GM12891 (cell line): ENCODE results near the gene PRMT7.

Experiments
- DNase-seq: peaks from one replicate; pipeline ENCODE4 v3.0.0; 2011; ENCODE audit warnings: low spot score; ENCODE audit not compliant: insufficient read length
- FAIRE-seq: peaks from 2 replicates; lab custom pipeline; 2011; peaks lifted over from hg19 to GRCh38; lab: Jason Lieb, UNC
- PAX5 ChIP-seq: IDR thresholded peaks from 2 replicates; pipeline ENCODE4 v1.6.1; 2011; ENCODE audit warnings: low read length, moderate library complexity, mild to moderate bottlenecking; ENCODE audit not compliant: insufficient read depth, severe bottlenecking
- POLR2A ChIP-seq: IDR thresholded peaks from 2 replicates; pipeline ENCODE4 v1.6.1; 2011; ENCODE audit warnings: low read depth, low read length, control low read depth
- POLR2AphosphoS5 ChIP-seq: IDR thresholded peaks from 2 replicates; pipeline ENCODE4 v1.6.1; 2011; ENCODE audit warnings: low read depth, low read length, control low read depth
- POU2F2 ChIP-seq: IDR thresholded peaks from 2 replicates; pipeline ENCODE4 v1.6.1; 2011; ENCODE audit warnings: low read depth, mild to moderate bottlenecking, control low read depth, low read length, moderate library complexity
- SPI1 ChIP-seq: IDR thresholded peaks from 2 replicates; pipeline ENCODE4 v1.6.1; 2011; ENCODE audit warnings: low read depth, low read length, control low read depth
- TAF1 ChIP-seq: IDR thresholded peaks from 2 replicates; pipeline ENCODE4 v1.6.1; 2011; ENCODE audit warnings: low read depth, low read length, control low read depth

Gene PRMT7

DNA sequence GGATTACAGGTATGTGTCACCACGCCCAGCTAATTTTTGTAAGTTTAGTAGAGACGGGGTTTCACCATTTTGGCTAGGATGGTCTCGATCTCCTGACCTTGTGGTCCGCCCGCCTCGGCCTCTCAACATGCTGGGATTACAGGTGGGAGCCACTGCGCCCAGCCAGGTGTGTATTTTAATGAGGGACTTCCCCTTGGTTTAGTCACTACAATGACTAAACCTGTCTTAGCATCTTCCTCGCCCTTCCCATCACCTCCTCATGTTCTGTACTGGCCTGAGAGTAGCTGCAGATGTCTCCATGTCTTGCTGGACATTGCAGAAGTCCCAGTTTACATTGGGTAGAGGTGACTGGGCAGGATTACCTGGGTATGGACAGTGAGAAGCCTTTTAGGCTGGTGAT lies 36.9 kb upstream of the PRMT7 start:
- FAIRE-seq (peak; percentile 69), DNase-seq (no peak)
- TF ChIP-seq TAF1 (no peak), POLR2A (no peak), PAX5 (no peak), POU2F2 (no peak), POLR2AphosphoS5 (no peak), SPI1 (no peak)

DNA sequence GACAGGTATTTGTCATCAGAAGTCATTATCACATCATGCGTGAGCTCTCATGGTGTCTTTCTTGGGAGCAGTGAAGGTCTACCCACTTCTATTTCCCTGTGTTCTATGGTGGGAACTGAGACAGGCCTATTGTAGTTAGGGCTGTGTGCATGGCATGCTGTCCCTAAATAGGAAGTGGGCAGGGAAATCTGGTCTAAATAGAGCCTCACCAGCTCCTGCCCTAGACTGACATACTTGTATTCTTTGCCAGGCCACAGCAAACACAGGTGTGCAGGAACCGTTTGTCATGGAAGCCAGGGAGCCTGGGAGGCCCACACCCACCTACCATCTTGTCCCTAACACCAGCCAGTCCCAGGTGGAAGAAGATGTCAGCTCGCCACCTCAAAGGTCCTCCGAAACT lies 36.4 kb upstream of the PRMT7 start:
- DNase-seq, result no peak
- TF ChIP-seq POLR2AphosphoS5 (no peak), TAF1 (no peak), POU2F2 (0 out of 2 replicates have a peak, but pooled peaks have one; percentile 9), SPI1 (0 out of 2 replicates have a peak, but pooled peaks have one; percentile 14), POLR2A (no peak; the same call in 1 of the 2 replicates)
- peak; percentile 51 for FAIRE-seq

DNA sequence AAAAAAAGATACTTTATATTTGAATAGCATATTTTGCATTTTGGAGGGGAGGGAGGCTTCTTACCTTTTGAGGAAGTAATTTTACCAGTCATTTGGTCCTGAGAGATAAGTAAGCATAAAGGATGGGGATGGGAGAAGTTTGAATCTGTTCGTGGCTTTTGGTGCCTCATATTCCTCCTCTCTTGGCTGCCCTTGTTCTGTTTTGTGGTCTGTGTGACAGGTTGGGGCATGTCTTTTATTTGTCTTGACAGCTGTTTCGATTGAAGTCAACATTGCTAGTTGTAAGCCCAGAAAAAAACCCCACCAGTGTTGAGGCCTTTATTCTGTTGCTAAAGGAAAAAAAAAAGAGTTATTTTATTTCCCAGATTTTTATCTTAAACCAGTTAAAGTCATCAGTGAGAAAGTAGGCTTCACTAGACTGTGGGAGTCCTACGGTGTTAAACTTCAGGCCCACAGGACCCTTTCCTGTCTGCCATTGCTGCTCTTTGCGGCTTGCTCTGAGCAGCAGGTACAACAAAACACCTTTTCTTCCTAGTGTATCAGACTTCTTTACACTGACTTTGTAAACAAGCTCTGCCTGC lies 35.1 kb upstream of the PRMT7 start:
- peak; percentile 76 for FAIRE-seq
- TF ChIP-seq TAF1, result no peak
- no peak for TF ChIP-seq PAX5
- no peak for TF ChIP-seq POLR2A
- no peak for TF ChIP-seq POU2F2
- TF ChIP-seq POLR2AphosphoS5, result no peak
- 0 out of 2 replicates have a peak, but pooled peaks have one; percentile 13 for TF ChIP-seq SPI1
- DNase-seq, result no peak

DNA sequence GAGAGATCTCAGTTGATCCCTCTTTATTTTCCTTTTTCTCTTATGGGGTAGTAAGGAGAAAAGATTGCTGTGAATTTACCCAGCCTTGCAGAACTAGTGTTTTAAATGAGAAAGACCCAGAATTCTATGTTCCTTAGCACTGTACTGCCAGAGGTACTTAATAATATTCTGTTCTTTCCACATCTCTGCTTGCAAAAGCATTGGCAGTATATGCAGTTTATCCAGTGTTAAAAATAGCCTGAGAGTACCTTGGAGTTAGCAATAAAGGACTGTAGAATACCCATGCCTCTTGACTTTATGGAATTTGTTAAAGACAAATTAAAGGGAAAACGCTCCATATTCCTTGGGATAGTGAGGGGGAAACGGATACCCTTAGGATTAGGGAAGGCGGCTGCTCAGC lies 34.6 kb upstream of the PRMT7 start:
- DNase-seq (no peak), FAIRE-seq (no peak)
- TF ChIP-seq TAF1, result no peak

DNA sequence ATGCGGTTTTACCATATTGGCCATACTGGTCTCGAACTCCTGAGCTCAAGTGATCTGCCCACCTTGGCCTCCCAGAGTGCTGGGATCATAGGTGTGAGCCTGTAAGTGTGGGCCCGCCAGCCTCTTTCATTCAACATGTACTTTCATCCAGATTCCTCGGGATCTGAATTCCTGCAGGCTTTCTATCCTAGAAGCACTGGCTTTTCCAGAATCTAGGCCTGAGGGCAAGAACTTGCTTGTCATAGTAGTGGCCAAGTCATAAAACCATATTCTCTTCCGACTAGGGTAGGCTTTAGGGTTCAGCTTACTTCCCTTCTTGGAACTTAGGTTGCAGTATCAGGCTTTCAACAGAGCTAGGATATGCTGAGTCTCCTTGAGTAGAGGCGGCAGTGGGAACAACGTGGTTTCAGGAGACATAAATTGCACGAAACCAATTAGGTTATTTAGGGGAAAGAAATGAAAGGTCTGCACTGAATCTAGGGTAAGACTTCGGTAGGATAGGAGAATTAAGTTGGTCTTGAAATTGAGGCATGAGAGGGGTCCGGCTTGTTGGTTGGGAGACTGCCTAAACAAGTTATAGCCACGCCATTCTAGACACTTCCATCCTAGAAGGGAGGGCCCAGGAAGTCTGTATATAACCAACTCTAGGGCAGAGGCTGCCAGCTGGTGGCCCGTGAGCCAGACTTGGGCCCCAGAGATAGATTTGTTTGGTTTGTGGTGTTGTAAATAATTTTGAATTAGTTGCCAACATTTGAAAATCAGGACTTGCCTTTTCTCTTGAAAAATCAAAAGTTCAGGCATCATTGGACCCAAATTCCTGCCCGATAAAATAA lies 30.9 kb upstream of the PRMT7 start:
- no peak for FAIRE-seq
- no peak for TF ChIP-seq POLR2A
- no peak for TF ChIP-seq SPI1
- TF ChIP-seq POLR2AphosphoS5, result no peak
- TF ChIP-seq TAF1, result no peak
- TF ChIP-seq POU2F2, result no peak
- TF ChIP-seq PAX5, result no peak
- DNase-seq, result no peak

DNA sequence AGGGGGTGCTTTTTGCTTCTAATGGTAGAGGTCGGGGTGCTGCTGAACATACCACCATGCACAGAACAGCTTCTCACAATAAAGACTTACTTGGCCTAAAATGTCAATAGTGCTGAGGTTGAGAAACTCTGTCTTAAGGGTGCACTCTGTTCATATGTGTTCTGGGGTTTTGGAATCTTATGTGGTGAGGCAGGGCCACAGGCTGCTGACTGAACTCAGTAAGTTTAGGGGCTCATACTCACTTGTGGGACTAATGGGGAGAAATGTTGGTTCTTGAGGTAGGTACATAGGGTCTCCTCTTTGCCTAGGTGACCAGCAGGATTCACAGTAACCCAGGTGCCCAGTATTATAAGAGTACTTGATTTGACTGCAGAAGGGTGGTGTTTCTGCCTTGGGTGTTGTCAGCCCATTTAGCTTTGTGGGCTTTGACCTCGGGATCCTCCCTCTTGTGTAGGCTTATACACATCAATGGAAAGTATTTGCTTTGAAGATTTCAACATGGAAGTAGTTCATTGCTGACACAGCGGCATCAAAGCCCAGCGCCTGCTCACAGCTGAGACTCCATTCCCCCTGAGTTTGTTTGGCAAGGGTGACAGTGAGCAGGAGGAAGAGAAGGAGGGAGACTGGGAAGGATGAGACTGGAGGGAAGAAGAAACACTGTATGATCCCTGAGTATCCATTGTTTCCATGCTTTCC lies 29.3 kb upstream of the PRMT7 start:
- TF ChIP-seq PAX5 (no peak), SPI1 (no peak), POLR2AphosphoS5 (no peak), POLR2A (no peak), TAF1 (no peak), POU2F2 (no peak)
- DNase-seq (no peak), FAIRE-seq (no peak)

DNA sequence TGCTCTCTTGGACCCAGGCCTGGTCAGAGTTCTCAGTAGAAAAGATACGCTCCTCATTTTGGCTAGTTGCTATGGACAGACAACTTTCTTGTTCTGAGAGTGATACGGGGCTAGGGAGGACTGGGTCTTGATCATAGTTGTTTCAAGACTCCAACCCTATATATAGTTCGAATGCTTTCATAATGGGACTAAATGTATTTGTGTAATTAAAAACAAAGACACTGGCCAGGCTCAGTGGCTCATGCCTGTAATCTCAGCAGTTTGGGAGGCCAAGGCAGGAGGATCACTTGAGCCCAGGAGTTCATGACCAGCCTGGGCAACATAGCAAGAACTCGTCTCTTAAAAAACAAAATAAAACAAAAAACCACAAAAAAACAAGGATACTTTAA lies 28.8 kb upstream of the PRMT7 start:
- no peak for TF ChIP-seq POLR2AphosphoS5
- TF ChIP-seq POU2F2, result no peak
- no peak for TF ChIP-seq POLR2A
- no peak for TF ChIP-seq TAF1
- TF ChIP-seq SPI1, result no peak
- no peak for TF ChIP-seq PAX5
- FAIRE-seq (no peak), DNase-seq (no peak)

DNA sequence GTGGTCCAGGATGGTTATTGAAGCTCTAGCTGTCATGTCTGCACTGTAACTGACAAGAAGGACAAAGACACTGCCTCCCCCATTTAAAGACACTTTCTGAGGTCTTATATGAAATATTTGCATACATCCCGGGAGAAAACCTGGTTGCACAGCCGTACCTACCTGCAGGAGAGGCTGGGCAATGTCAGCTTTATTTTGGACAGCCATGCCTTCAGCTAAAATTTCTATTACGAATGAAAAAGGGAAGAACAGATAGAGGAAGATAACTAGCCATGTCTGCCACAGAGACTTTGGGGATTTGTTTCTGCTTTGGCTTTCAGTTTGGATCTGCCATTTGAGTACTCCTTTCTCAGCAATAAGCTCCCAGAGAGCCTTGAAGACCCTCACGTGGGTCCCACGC lies 27.5 kb upstream of the PRMT7 start:
- no peak for DNase-seq
- peak; percentile 13 for FAIRE-seq
- TF ChIP-seq PAX5 (no peak), SPI1 (no peak), POU2F2 (0 out of 2 replicates have a peak, but pooled peaks have one; percentile 19), POLR2A (peak; percentile 34; the same call in 1 of the 2 replicates), TAF1 (no peak), POLR2AphosphoS5 (no peak)

DNA sequence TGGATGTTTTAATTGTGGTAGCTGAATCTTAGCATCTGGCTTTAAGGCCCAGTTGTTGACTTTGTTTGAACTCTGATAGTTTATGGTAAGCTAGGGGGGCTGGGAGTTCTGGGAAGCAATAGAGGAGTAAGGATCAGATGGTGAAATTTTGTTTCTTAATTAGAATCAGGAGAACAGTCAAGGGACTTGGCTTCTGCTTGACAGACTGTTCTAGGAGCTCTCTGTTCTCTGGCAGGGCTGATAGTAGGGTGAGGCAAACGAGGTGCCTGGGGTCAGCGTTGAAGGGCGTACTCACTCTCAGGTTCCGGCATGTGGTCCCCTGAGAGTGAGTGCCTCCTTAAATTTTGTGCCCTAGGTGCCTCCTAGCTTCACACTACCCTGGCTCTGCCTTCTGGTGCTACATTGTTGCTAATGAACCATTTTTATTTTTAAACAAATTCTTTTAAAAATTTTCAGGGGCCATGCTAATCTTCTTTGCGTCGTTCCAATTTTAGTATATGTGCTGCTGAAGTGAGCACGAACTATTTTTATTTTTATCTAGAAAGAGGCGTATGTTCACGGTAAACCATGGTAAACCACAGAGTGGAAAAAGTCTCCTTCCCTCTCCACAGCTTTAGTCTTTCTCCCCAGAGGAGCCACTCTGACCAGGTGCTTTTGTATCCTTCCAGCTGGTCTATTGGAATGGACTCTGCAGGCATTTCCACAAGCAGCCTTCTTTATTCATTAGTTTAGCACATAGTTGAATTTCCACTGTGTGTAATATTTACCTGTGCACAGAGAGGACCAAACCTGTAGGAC lies 26.8 kb upstream of the PRMT7 start:
- TF ChIP-seq POLR2A (peak; percentile 16; the same call in 1 of the 2 replicates), POU2F2 (no peak)
- DNase-seq, result no peak
- FAIRE-seq, result peak; percentile 91
